Activated CD8-positive, alpha-beta memory T cell treated with anti-CD3 and anti-CD28 coated beads, Interleukin-2, amount 10 ng/mL, durations not matched to agents 7 days and 5 days (primary cell): ENCODE results near the gene FSD1L. TPM values are rescaled to one million over a fixed set of nuclear protein-coding genes. Genes with fewer than 3 reads are reported as not detected.

Source experiments
- ATAC-seq: fragments of 150-1000 bp; cut with Tn5 transposase; one replicate; pipeline ENCODE4 v1.10.0; 2021; ENCODE audit warnings: moderate library complexity
- CTCF ChIA-PET: fragments of 350-600 bp; sonication (Branson Sonifier 250); formaldehyde crosslinking; loops from one replicate; lab custom pipeline; 2021; ENCODE audit warnings: antibody characterized with exemption; lab: Charles Lee
- DNase-seq: peaks from one replicate; pipeline ENCODE4 v3.0.0-alpha.2; 2020
- H3K27ac Mint-ChIP-seq: one replicate; pipeline ENCODE4 v1.8.0; 2021; ENCODE audit warnings: mild to moderate bottlenecking, mixed read lengths
- H3K27me3 Mint-ChIP-seq: one replicate; pipeline ENCODE4 v1.8.0; 2021; ENCODE audit warnings: mixed read lengths
- H3K36me3 Mint-ChIP-seq: one replicate; pipeline ENCODE4 v1.8.0; 2021; ENCODE audit warnings: mild to moderate bottlenecking, mixed read lengths
- H3K4me1 Mint-ChIP-seq: one replicate; pipeline ENCODE4 v1.8.0; 2021; ENCODE audit warnings: mixed read lengths
- H3K4me3 Mint-ChIP-seq: one replicate; pipeline ENCODE4 v1.8.0; 2021; ENCODE audit warnings: mild to moderate bottlenecking, moderate library complexity, mixed read lengths
- H3K9me3 Mint-ChIP-seq: one replicate; pipeline ENCODE4 v1.8.0; 2022; ENCODE audit warnings: low read depth, mixed read lengths
- total RNA-seq, 2 experiments: library from RNA; stranded (reverse); gene quantifications; one replicate each; pipeline ENCODE4 v1.2.3, GENCODE V29; 2021

The FSD1L gene
- total RNA-seq, 2 experiments from 2014 or later: 6.3 to 9.2 TPM

- H3K27ac Mint-ChIP-seq: no peak overlapping the region
- CTCF ChIA-PET: interaction anchor here (2.6 kb wide), 1 partner anchor 175 kb away, joined by 10 read pairs; the partner anchor contains the start of gene SLC44A1
Observed at GRCh38 chr9:105419816-105420597, 27.8 kb upstream of the FSD1L start.

GRCh38 chr9:105421154-105421553, 26.7 kb upstream of the FSD1L start:
- Mint-ChIP-seq H3K4me1 (peaks cover 15% of the 10 kb centered on the region), H3K27me3 (peaks cover 5% of the 10 kb centered on the region), H3K9me3 (no peaks in the 10 kb centered on the region), H3K36me3 (no peaks in the 10 kb centered on the region), H3K4me3 (no peak overlapping the region), H3K27ac (no peak overlapping the region)
- CTCF ChIA-PET: no interaction called here
- no peak for ATAC-seq
- no peak for DNase-seq

More at GRCh38 chr9:105419816-105420597, 27.8 kb upstream of the FSD1L start:
- peaks cover 16% of the 10 kb centered on the region for H3K4me1 Mint-ChIP-seq
- no peak overlapping the region for H3K4me3 Mint-ChIP-seq
- ATAC-seq (no peak), DNase-seq (no peak)
- no peaks in the 10 kb centered on the region for H3K9me3 Mint-ChIP-seq
- H3K36me3 Mint-ChIP-seq: no peaks in the 10 kb centered on the region
- H3K27me3 Mint-ChIP-seq: peaks cover 10% of the 10 kb centered on the region

GRCh38 chr9:105421864-105422263, 26.0 kb upstream of the FSD1L start:
- Mint-ChIP-seq H3K27ac (no peak overlapping the region), H3K4me3 (no peak overlapping the region), H3K4me1 (peaks cover 7% of the 10 kb centered on the region), H3K9me3 (no peaks in the 10 kb centered on the region), H3K27me3 (peaks cover 5% of the 10 kb centered on the region), H3K36me3 (no peaks in the 10 kb centered on the region)
- CTCF ChIA-PET: no interaction called here
- ATAC-seq (no peak), DNase-seq (no peak)

- CTCF ChIA-PET: no interaction called here
- Mint-ChIP-seq H3K9me3 (no peaks in the 10 kb centered on the region), H3K27me3 (peaks cover 8% of the 10 kb centered on the region), H3K27ac (no peak overlapping the region), H3K4me1 (no peaks in the 10 kb centered on the region), H3K4me3 (no peak overlapping the region), H3K36me3 (no peaks in the 10 kb centered on the region)
- peak; percentile 51 for ATAC-seq
- no peak for DNase-seq
Observed at GRCh38 chr9:105425816-105426433, 21.9 kb upstream of the FSD1L start.

GRCh38 chr9:105426657-105427056, 21.2 kb upstream of the FSD1L start:
- Mint-ChIP-seq H3K9me3 (no peaks in the 10 kb centered on the region), H3K4me3 (no peak overlapping the region), H3K4me1 (no peaks in the 10 kb centered on the region), H3K27me3 (peaks cover 8% of the 10 kb centered on the region), H3K36me3 (no peaks in the 10 kb centered on the region), H3K27ac (no peak overlapping the region)
- ATAC-seq (no peak), DNase-seq (no peak)
- CTCF ChIA-PET: no interaction called here

GRCh38 chr9:105431424-105432246, 16.2 kb upstream of the FSD1L start:
- ATAC-seq (no peak), DNase-seq (no peak)
- Mint-ChIP-seq H3K27ac (no peak overlapping the region), H3K4me1 (no peaks in the 10 kb centered on the region), H3K4me3 (no peak overlapping the region), H3K27me3 (peaks cover 3% of the 10 kb centered on the region), H3K9me3 (no peaks in the 10 kb centered on the region), H3K36me3 (no peaks in the 10 kb centered on the region)
- CTCF ChIA-PET: interaction anchor here (1.4 kb wide), 1 partner anchor 12 kb away, joined by 3 read pairs; no protein-coding TSS in a partner anchor

- CTCF ChIA-PET: interaction anchor here (1.4 kb wide), 1 partner anchor 12 kb away, joined by 3 read pairs; no protein-coding TSS in a partner anchor
- Mint-ChIP-seq H3K27me3 (peaks cover 3% of the 10 kb centered on the region), H3K36me3 (no peaks in the 10 kb centered on the region), H3K27ac (no peak overlapping the region), H3K9me3 (no peaks in the 10 kb centered on the region), H3K4me1 (no peaks in the 10 kb centered on the region), H3K4me3 (no peak overlapping the region)
- ATAC-seq: no peak
- no peak for DNase-seq
Observed at GRCh38 chr9:105432247-105432842, 15.5 kb upstream of the FSD1L start.

GRCh38 chr9:105435453-105435852, 12.4 kb upstream of the FSD1L start:
- no peaks in the 10 kb centered on the region for H3K36me3 Mint-ChIP-seq
- H3K4me1 Mint-ChIP-seq: no peaks in the 10 kb centered on the region
- peaks cover 2% of the 10 kb centered on the region for H3K27me3 Mint-ChIP-seq
- no peak overlapping the region for H3K4me3 Mint-ChIP-seq
- no peak overlapping the region for H3K27ac Mint-ChIP-seq
- no peak for ATAC-seq
- H3K9me3 Mint-ChIP-seq: no peaks in the 10 kb centered on the region
- CTCF ChIA-PET: no interaction called here
- DNase-seq: no peak

GRCh38 chr9:105436783-105437182, 11.1 kb upstream of the FSD1L start:
- H3K4me3 Mint-ChIP-seq: no peak overlapping the region
- CTCF ChIA-PET: no interaction called here
- DNase-seq (no peak), ATAC-seq (no peak)
- H3K27ac Mint-ChIP-seq: no peak overlapping the region
- no peaks in the 10 kb centered on the region for H3K4me1 Mint-ChIP-seq
- H3K36me3 Mint-ChIP-seq: no peaks in the 10 kb centered on the region
- H3K9me3 Mint-ChIP-seq: no peaks in the 10 kb centered on the region
- H3K27me3 Mint-ChIP-seq: peaks cover 2% of the 10 kb centered on the region

- ATAC-seq (no peak), DNase-seq (no peak)
- Mint-ChIP-seq H3K4me3 (no peak overlapping the region), H3K9me3 (no peaks in the 10 kb centered on the region), H3K27me3 (peaks cover 2% of the 10 kb centered on the region), H3K4me1 (no peaks in the 10 kb centered on the region), H3K36me3 (no peaks in the 10 kb centered on the region), H3K27ac (no peak overlapping the region)
- CTCF ChIA-PET: interaction anchor here (0.6 kb wide), 1 partner anchor 20 kb away, joined by 3 read pairs; no protein-coding TSS in a partner anchor
Observed at GRCh38 chr9:105437704-105438103, 10.1 kb upstream of the FSD1L start.

- Mint-ChIP-seq H3K27ac (no peak overlapping the region), H3K4me1 (no peaks in the 10 kb centered on the region), H3K27me3 (peaks cover 2% of the 10 kb centered on the region), H3K4me3 (no peak overlapping the region), H3K9me3 (no peaks in the 10 kb centered on the region), H3K36me3 (no peaks in the 10 kb centered on the region)
- no peak for DNase-seq
- CTCF ChIA-PET: no interaction called here
- no peak for ATAC-seq
Observed at GRCh38 chr9:105438141-105438806, 9.6 kb upstream of the FSD1L start.

- ATAC-seq: no peak
- no peak for DNase-seq
- H3K4me3 Mint-ChIP-seq: no peak overlapping the region
- no peaks in the 10 kb centered on the region for H3K36me3 Mint-ChIP-seq
- no peak overlapping the region for H3K27ac Mint-ChIP-seq
- H3K9me3 Mint-ChIP-seq: no peaks in the 10 kb centered on the region
- CTCF ChIA-PET: no interaction called here
- H3K4me1 Mint-ChIP-seq: peaks cover 7% of the 10 kb centered on the region
- peaks cover 2% of the 10 kb centered on the region for H3K27me3 Mint-ChIP-seq
Observed at GRCh38 chr9:105439428-105439827, 8.4 kb upstream of the FSD1L start.
